ENCODE results near the gene FOXO6. TPM values are rescaled to one million over a fixed set of nuclear protein-coding genes. Genes with fewer than 3 reads are reported as not detected.

Gene FOXO6
- total and polyA plus RNA-seq, 12 donors: 0.30 to 2.6 (median 1.3) TPM

- H3K36me3 ChIP-seq: no peaks in the 10 kb centered on the region
- DNase-seq (no peak), ATAC-seq (no peak)
- no peak overlapping the region for H3K4me3 ChIP-seq
- H3K27me3 ChIP-seq: peaks cover 0 to 5% (median 0%) of the 10 kb centered on the region in 7 donors
- peaks cover 0 to 17% (median 0%) of the 10 kb centered on the region in 9 donors for H3K4me1 ChIP-seq
- H3K9me3 ChIP-seq: no peaks in the 10 kb centered on the region
- 82 to 88% methylated on average over 4 of the region's 4 CpGs for WGBS, 2 donors
- TF ChIP-seq, protein P1, sequence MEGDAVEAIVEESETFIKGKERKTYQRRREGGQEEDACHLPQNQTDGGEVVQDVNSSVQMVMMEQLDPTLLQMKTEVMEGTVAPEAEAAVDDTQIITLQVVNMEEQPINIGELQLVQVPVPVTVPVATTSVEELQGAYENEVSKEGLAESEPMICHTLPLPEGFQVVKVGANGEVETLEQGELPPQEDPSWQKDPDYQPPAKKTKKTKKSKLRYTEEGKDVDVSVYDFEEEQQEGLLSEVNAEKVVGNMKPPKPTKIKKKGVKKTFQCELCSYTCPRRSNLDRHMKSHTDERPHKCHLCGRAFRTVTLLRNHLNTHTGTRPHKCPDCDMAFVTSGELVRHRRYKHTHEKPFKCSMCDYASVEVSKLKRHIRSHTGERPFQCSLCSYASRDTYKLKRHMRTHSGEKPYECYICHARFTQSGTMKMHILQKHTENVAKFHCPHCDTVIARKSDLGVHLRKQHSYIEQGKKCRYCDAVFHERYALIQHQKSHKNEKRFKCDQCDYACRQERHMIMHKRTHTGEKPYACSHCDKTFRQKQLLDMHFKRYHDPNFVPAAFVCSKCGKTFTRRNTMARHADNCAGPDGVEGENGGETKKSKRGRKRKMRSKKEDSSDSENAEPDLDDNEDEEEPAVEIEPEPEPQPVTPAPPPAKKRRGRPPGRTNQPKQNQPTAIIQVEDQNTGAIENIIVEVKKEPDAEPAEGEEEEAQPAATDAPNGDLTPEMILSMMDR (IDR thresholded peaks at IDR 0.05): no peak
- intact Hi-C loops (cut with DNase I): no loop called here
- no peak overlapping the region for H3K27ac ChIP-seq
These were observed 15.7 kb upstream of the FOXO6 start for GRCh38 chr1:41345434-41346075.

DNA sequence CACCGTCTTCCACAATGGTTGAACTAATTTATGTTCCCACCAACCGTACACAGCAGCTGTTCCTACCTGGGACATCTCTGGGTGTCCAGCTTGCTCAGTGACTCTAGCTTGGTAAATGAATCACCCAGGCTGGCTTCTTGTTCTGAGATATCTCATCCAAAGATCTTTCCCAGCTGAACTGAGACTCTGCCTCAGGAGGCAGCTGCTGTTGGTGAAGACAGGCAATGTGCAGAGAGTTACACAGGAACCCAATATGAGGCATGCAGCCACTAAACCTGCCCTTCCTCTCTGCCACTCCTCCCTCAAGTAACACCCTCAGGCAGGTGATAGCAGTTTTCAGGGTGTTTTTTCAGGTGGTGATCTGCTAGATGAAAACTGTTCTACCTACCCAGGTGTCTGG, 14.0 kb upstream of the FOXO6 start:
- DNase-seq: no peak
- no peak for ATAC-seq
- peaks cover 0 to 10% (median 0%) of the 10 kb centered on the region in 9 donors for H3K4me1 ChIP-seq
- intact Hi-C loops (cut with DNase I): no loop called here
- TF ChIP-seq, protein P1 (IDR thresholded peaks at IDR 0.05): no peak
- no peaks in the 10 kb centered on the region for H3K36me3 ChIP-seq
- no peak overlapping the region for H3K4me3 ChIP-seq
- no peak overlapping the region for H3K27ac ChIP-seq
- peaks cover 0 to 5% (median 0%) of the 10 kb centered on the region in 7 donors for H3K27me3 ChIP-seq
- 98 to 100% methylated on average over 2 of the region's 2 CpGs for WGBS, 2 donors
- no peaks in the 10 kb centered on the region for H3K9me3 ChIP-seq

DNA sequence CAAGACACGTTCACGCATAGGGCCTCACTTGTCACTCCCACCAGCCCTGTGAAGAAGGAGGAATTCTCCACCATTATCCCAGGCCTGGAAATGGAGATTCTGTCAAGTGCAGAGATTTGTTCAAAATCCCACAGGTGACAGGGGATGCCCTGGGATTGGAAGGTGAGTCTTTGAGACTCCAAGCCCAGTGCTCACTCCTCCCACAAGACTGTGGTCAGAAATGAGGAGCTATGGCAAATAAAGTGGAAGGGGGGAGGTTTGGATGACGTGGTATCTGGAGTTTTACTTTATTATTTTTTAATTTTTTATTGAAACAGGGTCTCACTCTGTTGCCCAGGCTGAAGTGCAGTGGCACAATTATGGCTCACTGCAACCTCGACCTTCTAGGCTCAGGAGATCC, 12.8 kb upstream of the FOXO6 start:
- intact Hi-C loops (cut with DNase I): no loop called here
- no peak overlapping the region for H3K27ac ChIP-seq
- H3K27me3 ChIP-seq: peaks cover 0 to 5% (median 0%) of the 10 kb centered on the region in 7 donors
- TF ChIP-seq, protein P1 (IDR thresholded peaks at IDR 0.05): no peak
- no peak overlapping the region for H3K4me3 ChIP-seq
- no peak for DNase-seq
- no peaks in the 10 kb centered on the region for H3K36me3 ChIP-seq
- H3K4me1 ChIP-seq: no peaks in the 10 kb centered on the region
- no peak for ATAC-seq
- H3K9me3 ChIP-seq: no peaks in the 10 kb centered on the region
- 82 to 85% methylated on average over 4 of the region's 4 CpGs for WGBS, 2 donors

DNA sequence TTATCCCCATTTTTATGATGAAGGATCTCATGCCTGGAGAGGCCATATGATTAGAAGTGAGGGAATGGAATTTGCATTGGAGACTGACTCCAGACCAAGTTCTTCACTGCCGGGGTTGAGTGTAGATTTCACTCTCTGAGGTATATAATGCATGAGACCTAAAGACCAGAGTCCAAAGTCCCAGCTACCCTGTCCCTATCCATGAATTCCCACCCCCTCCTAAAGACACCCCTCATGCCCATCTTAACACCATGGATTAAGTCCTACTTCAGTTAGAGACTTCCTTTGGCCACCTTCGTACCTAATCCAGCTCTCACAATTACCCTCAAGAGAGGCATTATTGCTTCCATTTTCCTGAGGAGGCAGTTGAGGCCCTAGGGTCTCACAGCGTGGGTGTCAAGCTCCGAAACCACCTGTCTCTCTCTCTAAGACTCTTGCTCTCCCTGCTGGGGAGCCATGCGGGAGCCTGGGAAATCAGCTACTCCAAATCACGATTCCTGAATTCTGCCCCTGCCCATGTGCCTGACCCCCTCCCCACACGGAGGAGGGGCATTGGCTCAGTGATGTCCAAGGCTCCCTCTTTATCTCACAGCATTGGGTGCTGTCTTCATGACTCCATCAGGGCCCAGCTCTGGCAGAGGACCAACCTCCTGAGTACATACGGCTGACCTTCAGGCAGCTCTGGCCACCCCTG, 11.7 kb upstream of the FOXO6 start:
- peaks cover 0 to 5% (median 0%) of the 10 kb centered on the region in 7 donors for H3K27me3 ChIP-seq
- H3K27ac ChIP-seq: no peak overlapping the region
- no peaks in the 10 kb centered on the region for H3K9me3 ChIP-seq
- no peak for ATAC-seq
- TF ChIP-seq, protein P1 (IDR thresholded peaks at IDR 0.05): no peak
- WGBS, 2 donors: 82 to 88% methylated on average over 8 of the region's 8 CpGs
- H3K4me3 ChIP-seq: no peak overlapping the region
- DNase-seq: no peak
- H3K36me3 ChIP-seq: no peaks in the 10 kb centered on the region
- peaks cover 0 to 4% (median 0%) of the 10 kb centered on the region in 9 donors for H3K4me1 ChIP-seq
- intact Hi-C loops (cut with DNase I): no loop called here
